Measurements from ENCODE around the gene MGAT5B.

GRCh38 chr17:76907352-76907751, 39.1 kb downstream of the MGAT5B start:
- no peak for TF ChIP-seq EZH2 (IDR thresholded peaks at IDR 0.05; ENCODE audit: borderline replicate concordance, insufficient read depth, low read depth, low read length, poor library complexity, severe bottlenecking)
- TF ChIP-seq CTCF (IDR thresholded peaks at IDR 0.05): no peak

All from B cell (primary cell).